Uterus (tissue), 2 donors: ENCODE results near the gene FOCAD.

Source experiments
- CTCF ChIP-seq, 4 experiments: fragments of 200-600 bp in 2 of 4; fragments of 450-650 bp in 2 of 4; sonication (generic) in 2 of 4; IDR thresholded peaks; one replicate each; pipeline ENCODE4 v1.5.1; 2016 to 2019; ENCODE audit warnings: antibody characterized with exemption in 4 of 4, mild to moderate bottlenecking in 2 of 4, moderate library complexity in 1 of 4
- POLR2A ChIP-seq, 2 donors: fragments of 450-650 bp; IDR thresholded peaks; one replicate each; pipeline ENCODE4 v1.6.1; 2016; ENCODE audit warnings: antibody characterized with exemption in 2 of 2, mild to moderate bottlenecking in 1 of 2, moderate library complexity in 1 of 2

- TF ChIP-seq CTCF (IDR thresholded peaks at IDR 0.05) (no peak), POLR2A (IDR thresholded peaks at IDR 0.05) (no peak)
Observed at GRCh38 chr9:20659474-20659967, 24.5 kb upstream of the FOCAD start.
